HepG2 (cell line): ENCODE results near the gene MYADML2. TPM values are rescaled to one million over a fixed set of nuclear protein-coding genes. Genes with fewer than 3 reads are reported as not detected.

Experiments used
- CAMTA2 ChIP-seq: sonication (generic); formaldehyde crosslinking; IDR thresholded peaks from 2 replicates; pipeline ENCODE4 v1.4.0; 2020; ENCODE audit warnings: mild to moderate bottlenecking, missing genetic modification reagents, borderline replicate concordance
- CBX5 ChIP-seq: sonication (generic); formaldehyde crosslinking; IDR thresholded peaks from 2 replicates; pipeline ENCODE4 v1.4.0; 2020; ENCODE audit warnings: missing genetic modification reagents, borderline replicate concordance
- CENPX ChIP-seq: sonication (generic); formaldehyde crosslinking; IDR thresholded peaks from 2 replicates; pipeline ENCODE4 v1.9.0; 2021; ENCODE audit warnings: mild to moderate bottlenecking, missing genetic modification reagents, moderate library complexity
- EED ChIP-seq: sonication (generic); formaldehyde crosslinking; IDR thresholded peaks from 2 replicates; pipeline ENCODE4 v1.5.0; 2020; ENCODE audit warnings: mild to moderate bottlenecking, missing genetic modification reagents
- FOXJ3 ChIP-seq: sonication (generic); formaldehyde crosslinking; IDR thresholded peaks from 2 replicates; pipeline ENCODE4 v1.4.0; 2020; ENCODE audit warnings: missing genetic modification reagents, mild to moderate bottlenecking, borderline replicate concordance
- HMG20B ChIP-seq: conservative IDR thresholded peaks from 2 replicates; pipeline ENCODE4 v1.6.1; 2016; ENCODE audit warnings: missing genetic modification reagents, missing compliant biosample characterization
- HNRNPUL1 ChIP-seq: fragments of 200-400 bp; formaldehyde crosslinking; IDR thresholded peaks from 2 replicates; pipeline ENCODE4 v1.6.1; 2017; ENCODE audit warnings: low read depth, mild to moderate bottlenecking, low read length, moderate library complexity
- HOXA7 ChIP-seq: sonication (generic); formaldehyde crosslinking; IDR thresholded peaks from 2 replicates; pipeline ENCODE4 v1.8.1; 2022; ENCODE audit warnings: mild to moderate bottlenecking, missing genetic modification reagents, moderate library complexity
- NFE2 ChIP-seq: sonication (generic); formaldehyde crosslinking; IDR thresholded peaks from 2 replicates; pipeline ENCODE4 v1.4.0; 2020; ENCODE audit warnings: missing genetic modification reagents
- NFKBIZ ChIP-seq: IDR thresholded peaks from 2 replicates; pipeline ENCODE4 v1.6.1; 2018; ENCODE audit warnings: missing genetic modification reagents, missing compliant biosample characterization
- SCMH1 ChIP-seq: sonication (generic); formaldehyde crosslinking; IDR thresholded peaks from 2 replicates; pipeline ENCODE4 v1.9.0; 2021; ENCODE audit warnings: missing genetic modification reagents, mild to moderate bottlenecking, borderline replicate concordance
- SUZ12 ChIP-seq: fragments of 150-350 bp; IDR thresholded peaks from 2 replicates; pipeline ENCODE4 v1.6.1; 2014; ENCODE audit warnings: low read depth, low read length
- TFDP2 ChIP-seq: sonication (generic); formaldehyde crosslinking; IDR thresholded peaks from 2 replicates; pipeline ENCODE4 v1.4.0; 2020; ENCODE audit warnings: missing genetic modification reagents
- TMF1 ChIP-seq: sonication (generic); formaldehyde crosslinking; IDR thresholded peaks from 2 replicates; pipeline ENCODE4 v1.8.1; 2022; ENCODE audit warnings: low read depth, missing genetic modification reagents
- ZMYM4 ChIP-seq: sonication (generic); formaldehyde crosslinking; IDR thresholded peaks from 2 replicates; pipeline ENCODE4 v1.8.1; 2023; ENCODE audit warnings: mild to moderate bottlenecking, missing genetic modification reagents
- ZNF674 ChIP-seq: sonication (generic); formaldehyde crosslinking; IDR thresholded peaks from 2 replicates; pipeline ENCODE4 v1.5.0; 2020; ENCODE audit warnings: low read depth, mild to moderate bottlenecking, missing genetic modification reagents
- ZNF691 ChIP-seq: sonication (generic); formaldehyde crosslinking; IDR thresholded peaks from 2 replicates; pipeline ENCODE4 v1.4.0; 2020; ENCODE audit warnings: missing genetic modification reagents, low read depth, mild to moderate bottlenecking, borderline replicate concordance
- ZNF737 ChIP-seq: sonication (generic); formaldehyde crosslinking; IDR thresholded peaks from 2 replicates; pipeline ENCODE4 v1.5.0; 2020; ENCODE audit warnings: missing genetic modification reagents, mild to moderate bottlenecking, borderline replicate concordance
- ZSCAN22 ChIP-seq: sonication (generic); formaldehyde crosslinking; IDR thresholded peaks from 2 replicates; pipeline ENCODE4 v1.4.0; 2020; ENCODE audit warnings: mild to moderate bottlenecking, missing genetic modification reagents
- polyA plus RNA-seq, 8 experiments: library from polyadenylated mRNA; depleted of rRNA in 3 of 8; stranded (reverse) in 7 of 8; unstranded in 1 of 8; fragments of >200 nt; fragmentation: Illumina TruSeq in 4 of 8; extraction: Trizol in 4 of 8; gene quantifications; 2 replicates each; pipeline versions ENCODE4 v1.2.1 to v1.2.3, GENCODE V29; 2011 to 2016; ENCODE audit warnings: low read depth in 4 of 8, missing spikeins in 1 of 8, mixed read lengths in 1 of 8; ENCODE audit not compliant: insufficient read depth in 1 of 8
- total RNA-seq, 5 experiments: library from RNA; depleted of rRNA; stranded (reverse); fragments of >200 nt; fragmentation: Illumina TruSeq; extraction: Trizol; gene quantifications; 2 replicates each; pipeline ENCODE4 v1.2.3, GENCODE V29; 2016; ENCODE audit warnings: low read depth in 1 of 5
- TF ChIP-seq, protein P1 (sequence below): sonication (generic); formaldehyde crosslinking; IDR thresholded peaks from 2 replicates; pipeline ENCODE4 v1.5.1; 2020; ENCODE audit warnings: mild to moderate bottlenecking, moderate library complexity, missing genetic modification reagents
- TF ChIP-seq, protein P2 (sequence below): IDR thresholded peaks from 2 replicates; pipeline ENCODE4 v1.6.1; 2016; ENCODE audit warnings: mild to moderate bottlenecking, missing biosample characterization, missing genetic modification reagents
- TF ChIP-seq, protein P3 (sequence below): sonication (generic); formaldehyde crosslinking; IDR thresholded peaks from 2 replicates; pipeline ENCODE4 v1.4.0; 2020; ENCODE audit warnings: missing genetic modification reagents

The MYADML2 gene
- total and polyA plus RNA-seq, 2 of the 13 experiments (the other 11 are each of a cell fraction or from before 2014, with no cell fraction given): not detected

GRCh38 chr17:81956607-81957589 is 9.9 kb upstream of the MYADML2 start (continued):
- TF ChIP-seq SCMH1 (CRISPR knock-in tag) (no peak), TMF1 (CRISPR knock-in tag) (no peak), CBX5 (CRISPR knock-in tag) (no peak; the same call in 1 of the 2 replicates), TFDP2 (no peak), HOXA7 (CRISPR knock-in tag) (no peak), ZMYM4 (no peak), CENPX (no peak), HNRNPUL1 (no peak), EED (CRISPR knock-in tag) (no peak), NFE2 (CRISPR knock-in tag) (no peak), ZSCAN22 (CRISPR knock-in tag) (no peak), HMG20B (CRISPR knock-in tag) (no peak), ZNF737 (no peak), CAMTA2 (CRISPR knock-in tag) (no peak), ZNF674 (CRISPR knock-in tag) (no peak), NFKBIZ (no peak), FOXJ3 (CRISPR knock-in tag) (no peak), SUZ12 (no peak), ZNF691 (no peak)
- TF ChIP-seq, protein P1, sequence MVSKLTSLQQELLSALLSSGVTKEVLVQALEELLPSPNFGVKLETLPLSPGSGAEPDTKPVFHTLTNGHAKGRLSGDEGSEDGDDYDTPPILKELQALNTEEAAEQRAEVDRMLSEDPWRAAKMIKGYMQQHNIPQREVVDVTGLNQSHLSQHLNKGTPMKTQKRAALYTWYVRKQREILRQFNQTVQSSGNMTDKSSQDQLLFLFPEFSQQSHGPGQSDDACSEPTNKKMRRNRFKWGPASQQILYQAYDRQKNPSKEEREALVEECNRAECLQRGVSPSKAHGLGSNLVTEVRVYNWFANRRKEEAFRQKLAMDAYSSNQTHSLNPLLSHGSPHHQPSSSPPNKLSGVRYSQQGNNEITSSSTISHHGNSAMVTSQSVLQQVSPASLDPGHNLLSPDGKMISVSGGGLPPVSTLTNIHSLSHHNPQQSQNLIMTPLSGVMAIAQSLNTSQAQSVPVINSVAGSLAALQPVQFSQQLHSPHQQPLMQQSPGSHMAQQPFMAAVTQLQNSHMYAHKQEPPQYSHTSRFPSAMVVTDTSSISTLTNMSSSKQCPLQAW: no peak
- TF ChIP-seq, protein P2, sequence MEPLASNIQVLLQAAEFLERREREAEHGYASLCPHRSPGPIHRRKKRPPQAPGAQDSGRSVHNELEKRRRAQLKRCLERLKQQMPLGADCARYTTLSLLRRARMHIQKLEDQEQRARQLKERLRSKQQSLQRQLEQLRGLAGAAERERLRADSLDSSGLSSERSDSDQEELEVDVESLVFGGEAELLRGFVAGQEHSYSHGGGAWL: no peak
- TF ChIP-seq, protein P3, sequence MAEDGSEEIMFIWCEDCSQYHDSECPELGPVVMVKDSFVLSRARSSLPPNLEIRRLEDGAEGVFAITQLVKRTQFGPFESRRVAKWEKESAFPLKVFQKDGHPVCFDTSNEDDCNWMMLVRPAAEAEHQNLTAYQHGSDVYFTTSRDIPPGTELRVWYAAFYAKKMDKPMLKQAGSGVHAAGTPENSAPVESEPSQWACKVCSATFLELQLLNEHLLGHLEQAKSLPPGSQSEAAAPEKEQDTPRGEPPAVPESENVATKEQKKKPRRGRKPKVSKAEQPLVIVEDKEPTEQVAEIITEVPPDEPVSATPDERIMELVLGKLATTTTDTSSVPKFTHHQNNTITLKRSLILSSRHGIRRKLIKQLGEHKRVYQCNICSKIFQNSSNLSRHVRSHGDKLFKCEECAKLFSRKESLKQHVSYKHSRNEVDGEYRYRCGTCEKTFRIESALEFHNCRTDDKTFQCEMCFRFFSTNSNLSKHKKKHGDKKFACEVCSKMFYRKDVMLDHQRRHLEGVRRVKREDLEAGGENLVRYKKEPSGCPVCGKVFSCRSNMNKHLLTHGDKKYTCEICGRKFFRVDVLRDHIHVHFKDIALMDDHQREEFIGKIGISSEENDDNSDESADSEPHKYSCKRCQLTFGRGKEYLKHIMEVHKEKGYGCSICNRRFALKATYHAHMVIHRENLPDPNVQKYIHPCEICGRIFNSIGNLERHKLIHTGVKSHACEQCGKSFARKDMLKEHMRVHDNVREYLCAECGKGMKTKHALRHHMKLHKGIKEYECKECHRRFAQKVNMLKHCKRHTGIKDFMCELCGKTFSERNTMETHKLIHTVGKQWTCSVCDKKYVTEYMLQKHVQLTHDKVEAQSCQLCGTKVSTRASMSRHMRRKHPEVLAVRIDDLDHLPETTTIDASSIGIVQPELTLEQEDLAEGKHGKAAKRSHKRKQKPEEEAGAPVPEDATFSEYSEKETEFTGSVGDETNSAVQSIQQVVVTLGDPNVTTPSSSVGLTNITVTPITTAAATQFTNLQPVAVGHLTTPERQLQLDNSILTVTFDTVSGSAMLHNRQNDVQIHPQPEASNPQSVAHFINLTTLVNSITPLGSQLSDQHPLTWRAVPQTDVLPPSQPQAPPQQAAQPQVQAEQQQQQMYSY (CRISPR knock-in tag): no peak
